HCT116 (cell line): ENCODE results near the gene BTN1A1. TPM values are rescaled to one million over a fixed set of nuclear protein-coding genes. Genes with fewer than 3 reads are reported as not detected.

Source experiments
- ATAC-seq: fragments of 200-7000 bp; cut with Tn5 transposase; 2 replicates; pipeline ENCODE4 v1.9.1; 2020; ENCODE audit warnings: mild to moderate bottlenecking, moderate library complexity
- BruUV-seq: library from RNA; stranded (reverse); fragments of 400-500 nt; replicated peaks from 2 replicates; lab custom pipeline; 2021; lab: Mats Ljungman, UMichigan
- CTCF ChIA-PET: fragments of 300-600 bp; sonication (Branson Sonifier 250); formaldehyde crosslinking; loops from one replicate; lab custom pipeline; 2021; ENCODE audit warnings: antibody characterized with exemption; lab: Charles Lee
- POLR2A ChIA-PET: fragments of 300-600, 350-600 bp; sonication (Branson Sonifier 250); formaldehyde crosslinking; loops from one replicate; lab custom pipeline; 2021; ENCODE audit warnings: antibody characterized with exemption; lab: Charles Lee
- RAD21 ChIA-PET, 2 experiments: fragments of 300-600 bp; sonication (Branson Sonifier 250); formaldehyde crosslinking; loops; one replicate each; lab custom pipeline; 2023; ENCODE audit warnings: low total read pairs in 2 of 2; ENCODE audit not compliant: uncharacterized antibody in 2 of 2, unreplicated experiment in 2 of 2, low non-redundant PET in 1 of 2; lab: Charles Lee
- DNase-seq: peaks from one replicate; pipeline ENCODE4 v3.0.0-alpha.2; 2010; ENCODE audit warnings: low read depth, low spot score
- H2AFZ ChIP-seq: fragments of 200-600 bp; shearing (Covaris generic), sonication (generic); 2 replicates; pipeline ENCODE4 v1.6.1; 2017; ENCODE audit warnings: low read depth, mixed run types, mixed read lengths, antibody characterized with exemption, low read length; ENCODE audit not compliant: poor library complexity, severe bottlenecking
- H3K27ac ChIP-seq: 2 replicates; pipeline ENCODE4 v1.5.1; 2012; ENCODE audit warnings: low read depth, low read length
- H3K27me3 ChIP-seq: fragments of 200-600 bp; sonication (generic); 2 replicates; pipeline ENCODE4 v1.6.1; 2016; ENCODE audit warnings: mixed run types, low read length, mixed read lengths; ENCODE audit not compliant: insufficient read depth
- H3K36me3 ChIP-seq, 2 experiments: fragments of 200-500 bp in 1 of 2; fragments of 200-600 bp in 1 of 2; sonication (Bioruptor generic) in 1 of 2; sonication (generic) in 1 of 2; 2 replicates each; pipeline versions ENCODE4 v1.5.1 to v1.6.1; 2014 to 2016; ENCODE audit warnings: low read length in 2 of 2, inconsistent platforms in 1 of 2, mixed read lengths in 1 of 2, mixed run types in 1 of 2; ENCODE audit not compliant: insufficient read depth in 2 of 2, control insufficient read depth in 1 of 2
- H3K4me1 ChIP-seq, 2 experiments: fragments of 200-600 bp in 1 of 2; sonication (generic) in 1 of 2; 2 replicates each; pipeline versions ENCODE4 v1.5.1 to v1.6.1; 2012 to 2017; ENCODE audit warnings: low read length in 2 of 2, inconsistent platforms in 1 of 2, mild to moderate bottlenecking in 1 of 2, mixed read lengths in 1 of 2, mixed run types in 1 of 2, moderate library complexity in 1 of 2; ENCODE audit not compliant: insufficient read depth in 2 of 2, control insufficient read depth in 1 of 2
- H3K4me2 ChIP-seq: fragments of 200-600 bp; sonication (generic); 2 replicates; pipeline ENCODE4 v1.6.1; 2017; ENCODE audit warnings: mixed run types, low read length, mixed read lengths
- H3K4me3 ChIP-seq, 2 experiments: fragments of 200-600 bp in 1 of 2; sonication (generic) in 1 of 2; replicated peaks in 1 of 2; 2 replicates each; pipeline ENCODE4 v1.5.1; 2011 to 2016; ENCODE audit warnings: low read length in 2 of 2, control low read depth in 1 of 2, low read depth in 1 of 2, mild to moderate bottlenecking in 1 of 2, mixed read lengths in 1 of 2, mixed run types in 1 of 2
- H3K79me2 ChIP-seq: fragments of 200-600 bp; sonication (generic); 2 replicates; pipeline ENCODE4 v1.6.1; 2017; ENCODE audit warnings: mild to moderate bottlenecking, mixed run types, low read length, moderate library complexity, mixed read lengths; ENCODE audit not compliant: insufficient read depth
- H3K9ac ChIP-seq: fragments of 200-600 bp; sonication (generic); 2 replicates; pipeline ENCODE4 v1.6.1; 2016; ENCODE audit warnings: low read length, mixed read lengths
- H3K9me2 ChIP-seq: fragments of 200-600 bp; sonication (generic), shearing (Covaris generic); 2 replicates; pipeline ENCODE4 v1.6.1; 2017; ENCODE audit warnings: mixed run types, mild to moderate bottlenecking, moderate library complexity; ENCODE audit not compliant: insufficient read depth
- H3K9me3 ChIP-seq, 2 experiments: fragments of 200-500 bp in 1 of 2; fragments of 200-600 bp in 1 of 2; sonication (Bioruptor generic) in 1 of 2; sonication (generic) in 1 of 2; 2 replicates each; pipeline ENCODE4 v1.6.1; 2014 to 2017; ENCODE audit warnings: low read length in 2 of 2, mixed read lengths in 2 of 2, inconsistent platforms in 1 of 2, low read depth in 1 of 2, mild to moderate bottlenecking in 1 of 2, mixed run types in 1 of 2, moderate library complexity in 1 of 2; ENCODE audit not compliant: control insufficient read depth in 1 of 2, insufficient read depth in 1 of 2
- H4K20me1 ChIP-seq: fragments of 200-600 bp; sonication (generic), shearing (Covaris generic); 2 replicates; pipeline ENCODE4 v1.6.1; 2017; ENCODE audit warnings: mixed run types, mild to moderate bottlenecking, moderate library complexity; ENCODE audit not compliant: insufficient read depth
- ATF3 ChIP-seq: IDR thresholded peaks from 2 replicates; pipeline ENCODE4 v1.6.1; 2012
- CBX3 ChIP-seq: IDR thresholded peaks from 2 replicates; pipeline ENCODE4 v1.6.1; 2012; ENCODE audit warnings: low read depth
- CEBPB ChIP-seq: IDR thresholded peaks from 2 replicates; pipeline ENCODE4 v1.6.1; 2012; ENCODE audit warnings: low read depth
- EGR1 ChIP-seq: IDR thresholded peaks from 2 replicates; pipeline ENCODE4 v1.6.1; 2012; ENCODE audit warnings: low read depth
- ELF1 ChIP-seq: IDR thresholded peaks from 2 replicates; pipeline ENCODE4 v1.6.1; 2012; ENCODE audit warnings: low read depth, borderline replicate concordance
- EZH2phosphoT487 ChIP-seq: fragments of 200-600 bp; IDR thresholded peaks from 2 replicates; pipeline ENCODE4 v1.6.1; 2018; ENCODE audit warnings: antibody characterized with exemption, borderline replicate concordance
- FOSL1 ChIP-seq: IDR thresholded peaks from 2 replicates; pipeline ENCODE4 v1.6.1; 2012; ENCODE audit warnings: low read depth
- MAX ChIP-seq: IDR thresholded peaks from 2 replicates; pipeline ENCODE4 v1.6.1; 2012
- POLR2AphosphoS5 ChIP-seq: IDR thresholded peaks from 2 replicates; pipeline ENCODE4 v1.6.1; 2011; ENCODE audit warnings: mild to moderate bottlenecking, low read depth, low read length, moderate library complexity
- RAD21 ChIP-seq: IDR thresholded peaks from 2 replicates; pipeline ENCODE4 v1.6.1; 2012; ENCODE audit warnings: low read depth, mild to moderate bottlenecking
- SIN3A ChIP-seq: IDR thresholded peaks from 2 replicates; pipeline ENCODE4 v1.6.1; 2012; ENCODE audit warnings: low read depth
- SP1 ChIP-seq: IDR thresholded peaks from 2 replicates; pipeline ENCODE4 v1.6.1; 2012; ENCODE audit warnings: low read depth
- SRF ChIP-seq: IDR thresholded peaks from 2 replicates; pipeline ENCODE4 v1.6.1; 2012; ENCODE audit warnings: low read depth
- TCF7L2 ChIP-seq: IDR thresholded peaks from 2 replicates; pipeline ENCODE4 v1.7.0; 2011; ENCODE audit warnings: borderline replicate concordance, inconsistent platforms; ENCODE audit not compliant: insufficient read depth, insufficient read length; ENCODE audit errors: extremely low read depth
- YY1 ChIP-seq: IDR thresholded peaks from 2 replicates; pipeline ENCODE4 v1.6.1; 2011; ENCODE audit warnings: low read length, low read depth, moderate library complexity, mild to moderate bottlenecking; ENCODE audit not compliant: insufficient replicate concordance; ENCODE audit errors: extremely low read depth
- ZNF274 ChIP-seq: fragments of 200-500 bp; sonication (Bioruptor generic); IDR thresholded peaks from 2 replicates; pipeline ENCODE4 v1.6.1; 2014; ENCODE audit warnings: mild to moderate bottlenecking, low read depth, low read length, inconsistent platforms
- intact Hi-C: fragments of 100-400 bp; cut with micrococcal nuclease; formaldehyde crosslinking; loops from 2 replicates; pipeline ENCODE4 v1.10.0; 2022
- total RNA-seq: library from RNA; stranded (reverse); gene quantifications from one replicate; pipeline ENCODE4 v1.2.1, GENCODE V29; 2021; ENCODE audit not compliant: unreplicated experiment
- TF ChIP-seq, protein P1 (sequence below): IDR thresholded peaks from 2 replicates; pipeline ENCODE4 v1.6.1; 2011; ENCODE audit warnings: mild to moderate bottlenecking, low read length, moderate library complexity; ENCODE audit not compliant: insufficient replicate concordance; ENCODE audit errors: extremely low read depth

The BTN1A1 gene
- total RNA-seq, 1 experiment from 2014 or later: 0.32 TPM

- CTCF ChIA-PET: no interaction called here
Observed at GRCh38 chr6:26464416-26465131, 35.5 kb upstream of the BTN1A1 start.

More at GRCh38 chr6:26464416-26465131, 35.5 kb upstream of the BTN1A1 start:
- no peak overlapping the region for H3K4me3 ChIP-seq
- no peaks in the 10 kb centered on the region for H3K9me3 ChIP-seq
- H3K36me3 ChIP-seq: peaks cover 53 to 54% of the 10 kb centered on the region in 2 experiments
- H3K79me2 ChIP-seq: peaks cover 20% of the 10 kb centered on the region
- intact Hi-C loops: no loop called here
- no peak overlapping the region for H3K27ac ChIP-seq
- no peaks in the 10 kb centered on the region for H3K4me1 ChIP-seq
- ChIA-PET RAD21 (no interaction called here), POLR2A (no interaction called here)
- H2AFZ ChIP-seq: no peak overlapping the region
- H3K27me3 ChIP-seq: no peaks in the 10 kb centered on the region
- BruUV-seq: no TSS peak
- DNase-seq (no peak), ATAC-seq (no peak)
- H3K9ac ChIP-seq: no peak overlapping the region
- H4K20me1 ChIP-seq: no peaks in the 10 kb centered on the region
- H3K9me2 ChIP-seq: no peaks in the 10 kb centered on the region
- TF ChIP-seq MAX: no peak
- TF ChIP-seq TCF7L2: no peak
- TF ChIP-seq POLR2AphosphoS5: no peak
- TF ChIP-seq SP1: no peak
- TF ChIP-seq ZNF274: no peak
- no peak for TF ChIP-seq SIN3A
- TF ChIP-seq, protein P1, sequence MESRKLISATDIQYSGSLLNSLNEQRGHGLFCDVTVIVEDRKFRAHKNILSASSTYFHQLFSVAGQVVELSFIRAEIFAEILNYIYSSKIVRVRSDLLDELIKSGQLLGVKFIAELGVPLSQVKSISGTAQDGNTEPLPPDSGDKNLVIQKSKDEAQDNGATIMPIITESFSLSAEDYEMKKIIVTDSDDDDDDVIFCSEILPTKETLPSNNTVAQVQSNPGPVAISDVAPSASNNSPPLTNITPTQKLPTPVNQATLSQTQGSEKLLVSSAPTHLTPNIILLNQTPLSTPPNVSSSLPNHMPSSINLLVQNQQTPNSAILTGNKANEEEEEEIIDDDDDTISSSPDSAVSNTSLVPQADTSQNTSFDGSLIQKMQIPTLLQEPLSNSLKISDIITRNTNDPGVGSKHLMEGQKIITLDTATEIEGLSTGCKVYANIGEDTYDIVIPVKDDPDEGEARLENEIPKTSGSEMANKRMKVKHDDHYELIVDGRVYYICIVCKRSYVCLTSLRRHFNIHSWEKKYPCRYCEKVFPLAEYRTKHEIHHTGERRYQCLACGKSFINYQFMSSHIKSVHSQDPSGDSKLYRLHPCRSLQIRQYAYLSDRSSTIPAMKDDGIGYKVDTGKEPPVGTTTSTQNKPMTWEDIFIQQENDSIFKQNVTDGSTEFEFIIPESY: no peak
- TF ChIP-seq ATF3: no peak
- no peak for TF ChIP-seq CEBPB
- no peak for TF ChIP-seq RAD21
- no peak for TF ChIP-seq SRF
- TF ChIP-seq FOSL1: no peak
- TF ChIP-seq EZH2phosphoT487: no peak
- TF ChIP-seq EGR1: no peak
- no peak for TF ChIP-seq CBX3
- TF ChIP-seq ELF1: no peak
- TF ChIP-seq YY1: no peak
- no peak overlapping the region for H3K4me2 ChIP-seq
